Liver (tissue), 9 donors: ENCODE results near the gene PCDHGC4. TPM values are rescaled to one million over a fixed set of nuclear protein-coding genes. Genes with fewer than 3 reads are reported as not detected.

Experiments
- DNase-seq: peaks from one replicate; pipeline ENCODE4 v3.0.0-alpha.2; 2017; ENCODE audit warnings: low spot score
- H3K27ac ChIP-seq, 2 donors: one replicate each; pipeline ENCODE4 v1.7.0; 2013; ENCODE audit warnings: inconsistent platforms in 2 of 2, low read length in 2 of 2, control low read depth in 1 of 2, low read depth in 1 of 2, mild to moderate bottlenecking in 1 of 2
- H3K27me3 ChIP-seq, 4 donors: one replicate each; pipeline versions ENCODE4 v1.6.1 to v1.7.0; 2013; ENCODE audit warnings: low read length in 3 of 4, inconsistent platforms in 1 of 4, mild to moderate bottlenecking in 1 of 4, moderate library complexity in 1 of 4; ENCODE audit not compliant: control insufficient read depth in 4 of 4, insufficient read depth in 4 of 4
- H3K36me3 ChIP-seq, 4 donors: one replicate each; pipeline versions ENCODE4 v1.6.1 to v1.7.0; 2013; ENCODE audit warnings: low read length in 3 of 4, mild to moderate bottlenecking in 3 of 4, low read depth in 1 of 4, moderate library complexity in 1 of 4; ENCODE audit not compliant: control insufficient read depth in 4 of 4, insufficient read depth in 3 of 4
- H3K4me1 ChIP-seq, 4 donors: one replicate each; pipeline versions ENCODE4 v1.6.1 to v1.7.0; 2013; ENCODE audit warnings: low read length in 3 of 4, mild to moderate bottlenecking in 3 of 4, moderate library complexity in 1 of 4; ENCODE audit not compliant: control insufficient read depth in 4 of 4, insufficient read depth in 4 of 4
- H3K4me3 ChIP-seq, 3 donors: one replicate each; pipeline versions ENCODE4 v1.6.1 to v1.7.0; 2013; ENCODE audit warnings: low read length in 3 of 3, control low read depth in 1 of 3, low read depth in 1 of 3, mild to moderate bottlenecking in 1 of 3
- H3K9ac ChIP-seq, 2 donors: one replicate each; pipeline ENCODE4 v1.7.0; 2013; ENCODE audit warnings: low read length in 2 of 2, mild to moderate bottlenecking in 2 of 2, moderate library complexity in 2 of 2, control low read depth in 1 of 2, low read depth in 1 of 2
- H3K9me3 ChIP-seq, 4 donors: one replicate each; pipeline versions ENCODE4 v1.6.1 to v1.7.0; 2013; ENCODE audit warnings: low read length in 3 of 4; ENCODE audit not compliant: control insufficient read depth in 4 of 4
- ATF3 ChIP-seq: IDR thresholded peaks from 2 replicates; pipeline ENCODE4 v1.6.1; 2016; ENCODE audit warnings: antibody characterized with exemption
- CTCF ChIP-seq: fragments of 150-350 bp; IDR thresholded peaks from 2 replicates; pipeline ENCODE4 v1.5.1; 2017; ENCODE audit warnings: improper control_type of control experiment, low read depth, low read length; ENCODE audit not compliant: missing input control
- EGR1 ChIP-seq, 2 donors: IDR thresholded peaks; 2 replicates each; pipeline ENCODE4 v1.6.1; 2016 to 2018; ENCODE audit warnings: antibody characterized with exemption in 2 of 2, low read depth in 2 of 2
- FOXA1 ChIP-seq: IDR thresholded peaks from 2 replicates; pipeline ENCODE4 v1.6.1; 2016; ENCODE audit warnings: antibody characterized with exemption
- FOXA2 ChIP-seq: IDR thresholded peaks from 2 replicates; pipeline ENCODE4 v1.6.1; 2016; ENCODE audit warnings: antibody characterized with exemption
- GABPA ChIP-seq, 2 donors: IDR thresholded peaks in 1 of 2; conservative IDR thresholded peaks in 1 of 2; 2 replicates each; pipeline ENCODE4 v1.6.1; 2016; ENCODE audit warnings: antibody characterized with exemption in 2 of 2, mild to moderate bottlenecking in 1 of 2, moderate library complexity in 1 of 2
- HNF4A ChIP-seq, 2 donors: conservative IDR thresholded peaks; 2 replicates each; pipeline ENCODE4 v1.6.1; 2016; ENCODE audit warnings: antibody characterized with exemption in 2 of 2, mild to moderate bottlenecking in 2 of 2
- HNF4G ChIP-seq: IDR thresholded peaks from 2 replicates; pipeline ENCODE4 v1.6.1; 2016; ENCODE audit warnings: antibody characterized with exemption
- MAX ChIP-seq: IDR thresholded peaks from 2 replicates; pipeline ENCODE4 v1.6.1; 2016; ENCODE audit warnings: antibody characterized with exemption
- NR2F2 ChIP-seq: IDR thresholded peaks from 2 replicates; pipeline ENCODE4 v1.6.1; 2016; ENCODE audit warnings: antibody characterized with exemption
- REST ChIP-seq: IDR thresholded peaks from 2 replicates; pipeline ENCODE4 v1.6.1; 2016; ENCODE audit warnings: antibody characterized with exemption, mild to moderate bottlenecking
- RXRA ChIP-seq, 2 donors: IDR thresholded peaks; 2 replicates each; pipeline ENCODE4 v1.6.1; 2017 to 2018; ENCODE audit warnings: antibody characterized with exemption in 2 of 2, mild to moderate bottlenecking in 1 of 2
- SP1 ChIP-seq: IDR thresholded peaks from 2 replicates; pipeline ENCODE4 v1.6.1; 2018; ENCODE audit warnings: antibody characterized with exemption, mild to moderate bottlenecking
- TAF1 ChIP-seq: conservative IDR thresholded peaks from 2 replicates; pipeline ENCODE4 v1.6.1; 2016; ENCODE audit warnings: antibody characterized with exemption, mild to moderate bottlenecking
- YY1 ChIP-seq: IDR thresholded peaks from 2 replicates; pipeline ENCODE4 v1.6.1; 2016; ENCODE audit warnings: antibody characterized with exemption, mild to moderate bottlenecking
- ZBTB33 ChIP-seq: IDR thresholded peaks from 2 replicates; pipeline ENCODE4 v1.6.1; 2016; ENCODE audit warnings: antibody characterized with exemption
- WGBS: extraction: QIAGEN DNeasy Blood & Tissue Kit; methylation state at CpG from one replicate; pipeline ENCODE4 v1.1.7; 2013; 5-methylcytosine and 5-hydroxymethylcytosine counted together
- polyA plus RNA-seq, 2 donors: library from polyadenylated mRNA; stranded (reverse) in 1 of 2; unstranded in 1 of 2; fragments of 200-250 nt in 1 of 2; fragments of >200 nt in 1 of 2; fragmentation: Nextera tagmentation in 1 of 2; extraction: Ambion mirVana in 1 of 2; gene quantifications; one replicate each; pipeline versions ENCODE4 v1.2.1 to v1.2.3, GENCODE V29; 2013 to 2015
- total RNA-seq, 2 donors: library from RNA; depleted of rRNA; stranded (reverse); fragments of >200 nt; gene quantifications; one replicate each; pipeline ENCODE4 v1.2.3, GENCODE V29; 2014
- donor health status: healthy.
- donor health status: healthy.
- donor health status: healthy.
- donor health status: healthy.
- donor health status: healthy.

The PCDHGC4 gene
- total and polyA plus RNA-seq, 4 donors, result 0.33 to 1.4 TPM; not detected in 2

GRCh38 chr5:141504216-141504615, 19.4 kb downstream of the PCDHGC4 start:
- no peak for DNase-seq
- 95% methylated on average over 4 of the region's 4 CpGs for WGBS
- H3K36me3 ChIP-seq, result peaks cover 0 to 2% (median 0%) of the 10 kb centered on the region in 4 donors

GRCh38 chr5:141506381-141507155, 21.7 kb downstream of the PCDHGC4 start:
- H3K4me3 ChIP-seq, result no peak overlapping the region
- no peaks in the 10 kb centered on the region for H3K4me1 ChIP-seq
- H3K36me3 ChIP-seq, result peaks cover 0 to 6% (median 0%) of the 10 kb centered on the region in 4 donors
- no peaks in the 10 kb centered on the region for H3K27me3 ChIP-seq
- no peak overlapping the region for H3K9ac ChIP-seq
- 93% methylated on average over 8 of the region's 8 CpGs for WGBS
- H3K27ac ChIP-seq, result no peak overlapping the region
- no peaks in the 10 kb centered on the region for H3K9me3 ChIP-seq
- DNase-seq, result no peak
- TF ChIP-seq HNF4A (conservative IDR thresholded peaks at IDR 0.05), result no peak
- TF ChIP-seq RXRA (IDR thresholded peaks at IDR 0.05), result no peak
- no peak for TF ChIP-seq FOXA1
- TF ChIP-seq SP1, result no peak
- TF ChIP-seq ATF3, result no peak
- no peak for TF ChIP-seq TAF1
- TF ChIP-seq CTCF, result no peak
- no peak for TF ChIP-seq FOXA2
- no peak for TF ChIP-seq EGR1 (IDR thresholded peaks at IDR 0.05; ENCODE audit: low read depth in 2 of 2)
- TF ChIP-seq ZBTB33, result no peak
- no peak for TF ChIP-seq GABPA (IDR thresholded peaks at IDR 0.05 in 1 of 2, conservative IDR thresholded peaks at IDR 0.05 in 1 of 2)
- no peak for TF ChIP-seq HNF4G
- no peak for TF ChIP-seq YY1
- no peak for TF ChIP-seq NR2F2
- TF ChIP-seq MAX, result no peak

More at GRCh38 chr5:141504216-141504615, 19.4 kb downstream of the PCDHGC4 start:
- Histone ChIP-seq H3K27me3 (no peaks in the 10 kb centered on the region), H3K4me3 (no peak overlapping the region), H3K9me3 (no peaks in the 10 kb centered on the region), H3K4me1 (no peaks in the 10 kb centered on the region), H3K27ac (no peak overlapping the region), H3K9ac (no peak overlapping the region)
- TF ChIP-seq ATF3 (no peak), NR2F2 (no peak), REST (no peak), SP1 (no peak)
